GM15510 (cell line): Measurements from ENCODE around the gene FRY.
A peak's percentile ranks its signal among the peaks of the same experiment; 100 is the strongest.

Experiments
- POLR2A ChIP-seq: IDR thresholded peaks from 3 replicates; pipeline ENCODE4 v1.6.1; 2011; ENCODE audit warnings: borderline replicate concordance; ENCODE audit not compliant: insufficient read length; ENCODE audit errors: extremely low read depth

FRY gene

GRCh38 chr13:32314271-32315237 is 283.0 kb downstream of the FRY start:
- no peak for TF ChIP-seq POLR2A

- TF ChIP-seq POLR2A: peak; percentile 98
Measured at GRCh38 chr13:32315238-32316027, 283.9 kb downstream of the FRY start, which contains the start of the genes BRCA2 and ZAR1L. Gene BRCA2, plus strand, starts transcription at chr13:32315508. Its CDS starts 953 bp downstream, at chr13:32316461. Gene ZAR1L, minus strand, starts transcription at chr13:32315363. Its CDS starts 3,438 bp downstream, at chr13:32311925.

GRCh38 chr13:32316028-32316339 is 284.4 kb downstream of the FRY start:
- TF ChIP-seq POLR2A: no peak

GRCh38 chr13:32316501-32316900 is 284.9 kb downstream of the FRY start:
- no peak for TF ChIP-seq POLR2A

GRCh38 chr13:32317716-32318465 is 286.3 kb downstream of the FRY start:
- TF ChIP-seq POLR2A: no peak

GRCh38 chr13:32320528-32320927 is 289.0 kb downstream of the FRY start:
- TF ChIP-seq POLR2A: no peak

GRCh38 chr13:32323912-32324311 is 292.3 kb downstream of the FRY start:
- no peak for TF ChIP-seq POLR2A

GRCh38 chr13:32330441-32330840 is 298.9 kb downstream of the FRY start:
- no peak for TF ChIP-seq POLR2A

GRCh38 chr13:32334671-32335070 is 303.1 kb downstream of the FRY start:
- TF ChIP-seq POLR2A: no peak

- no peak for TF ChIP-seq POLR2A
Measured at GRCh38 chr13:32340914-32341313, 309.3 kb downstream of the FRY start.

- TF ChIP-seq POLR2A: no peak
Measured at GRCh38 chr13:32347651-32348050, 316.1 kb downstream of the FRY start.
